HCT116 (cell line): ENCODE measurements around the gene CDC45. TPM values are rescaled to one million over a fixed set of nuclear protein-coding genes. Genes with fewer than 3 reads are reported as not detected.

ENCODE experiments used
- ATAC-seq: fragments of 200-7000 bp; cut with Tn5 transposase; 2 replicates; pipeline ENCODE4 v1.9.1; 2020; ENCODE audit warnings: mild to moderate bottlenecking, moderate library complexity
- BruUV-seq: library from RNA; stranded (reverse); fragments of 400-500 nt; replicated peaks from 2 replicates; lab custom pipeline; 2021; lab: Mats Ljungman, UMichigan
- CTCF ChIA-PET: fragments of 300-600 bp; sonication (Branson Sonifier 250); formaldehyde crosslinking; loops from one replicate; lab custom pipeline; 2021; ENCODE audit warnings: antibody characterized with exemption; lab: Charles Lee
- POLR2A ChIA-PET: fragments of 300-600, 350-600 bp; sonication (Branson Sonifier 250); formaldehyde crosslinking; loops from one replicate; lab custom pipeline; 2021; ENCODE audit warnings: antibody characterized with exemption; lab: Charles Lee
- RAD21 ChIA-PET, 2 experiments: fragments of 300-600 bp; sonication (Branson Sonifier 250); formaldehyde crosslinking; loops; one replicate each; lab custom pipeline; 2023; ENCODE audit warnings: low total read pairs in 2 of 2; ENCODE audit not compliant: uncharacterized antibody in 2 of 2, unreplicated experiment in 2 of 2, low non-redundant PET in 1 of 2; lab: Charles Lee
- DNase-seq: peaks from one replicate; pipeline ENCODE4 v3.0.0-alpha.2; 2010; ENCODE audit warnings: low read depth, low spot score
- H2AFZ ChIP-seq: fragments of 200-600 bp; shearing (Covaris generic), sonication (generic); 2 replicates; pipeline ENCODE4 v1.6.1; 2017; ENCODE audit warnings: low read depth, mixed run types, mixed read lengths, antibody characterized with exemption, low read length; ENCODE audit not compliant: poor library complexity, severe bottlenecking
- H3K27ac ChIP-seq: 2 replicates; pipeline ENCODE4 v1.5.1; 2012; ENCODE audit warnings: low read depth, low read length
- H3K27me3 ChIP-seq: fragments of 200-600 bp; sonication (generic); 2 replicates; pipeline ENCODE4 v1.6.1; 2016; ENCODE audit warnings: mixed run types, low read length, mixed read lengths; ENCODE audit not compliant: insufficient read depth
- H3K36me3 ChIP-seq, 2 experiments: fragments of 200-500 bp in 1 of 2; fragments of 200-600 bp in 1 of 2; sonication (Bioruptor generic) in 1 of 2; sonication (generic) in 1 of 2; 2 replicates each; pipeline versions ENCODE4 v1.5.1 to v1.6.1; 2014 to 2016; ENCODE audit warnings: low read length in 2 of 2, inconsistent platforms in 1 of 2, mixed read lengths in 1 of 2, mixed run types in 1 of 2; ENCODE audit not compliant: insufficient read depth in 2 of 2, control insufficient read depth in 1 of 2
- H3K4me1 ChIP-seq, 2 experiments: fragments of 200-600 bp in 1 of 2; sonication (generic) in 1 of 2; 2 replicates each; pipeline versions ENCODE4 v1.5.1 to v1.6.1; 2012 to 2017; ENCODE audit warnings: low read length in 2 of 2, inconsistent platforms in 1 of 2, mild to moderate bottlenecking in 1 of 2, mixed read lengths in 1 of 2, mixed run types in 1 of 2, moderate library complexity in 1 of 2; ENCODE audit not compliant: insufficient read depth in 2 of 2, control insufficient read depth in 1 of 2
- H3K4me2 ChIP-seq: fragments of 200-600 bp; sonication (generic); 2 replicates; pipeline ENCODE4 v1.6.1; 2017; ENCODE audit warnings: mixed run types, low read length, mixed read lengths
- H3K4me3 ChIP-seq, 2 experiments: fragments of 200-600 bp in 1 of 2; sonication (generic) in 1 of 2; replicated peaks in 1 of 2; 2 replicates each; pipeline ENCODE4 v1.5.1; 2011 to 2016; ENCODE audit warnings: low read length in 2 of 2, control low read depth in 1 of 2, low read depth in 1 of 2, mild to moderate bottlenecking in 1 of 2, mixed read lengths in 1 of 2, mixed run types in 1 of 2
- H3K79me2 ChIP-seq: fragments of 200-600 bp; sonication (generic); 2 replicates; pipeline ENCODE4 v1.6.1; 2017; ENCODE audit warnings: mild to moderate bottlenecking, mixed run types, low read length, moderate library complexity, mixed read lengths; ENCODE audit not compliant: insufficient read depth
- H3K9ac ChIP-seq: fragments of 200-600 bp; sonication (generic); 2 replicates; pipeline ENCODE4 v1.6.1; 2016; ENCODE audit warnings: low read length, mixed read lengths
- H3K9me2 ChIP-seq: fragments of 200-600 bp; sonication (generic), shearing (Covaris generic); 2 replicates; pipeline ENCODE4 v1.6.1; 2017; ENCODE audit warnings: mixed run types, mild to moderate bottlenecking, moderate library complexity; ENCODE audit not compliant: insufficient read depth
- H3K9me3 ChIP-seq, 2 experiments: fragments of 200-500 bp in 1 of 2; fragments of 200-600 bp in 1 of 2; sonication (Bioruptor generic) in 1 of 2; sonication (generic) in 1 of 2; 2 replicates each; pipeline ENCODE4 v1.6.1; 2014 to 2017; ENCODE audit warnings: low read length in 2 of 2, mixed read lengths in 2 of 2, inconsistent platforms in 1 of 2, low read depth in 1 of 2, mild to moderate bottlenecking in 1 of 2, mixed run types in 1 of 2, moderate library complexity in 1 of 2; ENCODE audit not compliant: control insufficient read depth in 1 of 2, insufficient read depth in 1 of 2
- H4K20me1 ChIP-seq: fragments of 200-600 bp; sonication (generic), shearing (Covaris generic); 2 replicates; pipeline ENCODE4 v1.6.1; 2017; ENCODE audit warnings: mixed run types, mild to moderate bottlenecking, moderate library complexity; ENCODE audit not compliant: insufficient read depth
- ATF3 ChIP-seq: IDR thresholded peaks from 2 replicates; pipeline ENCODE4 v1.6.1; 2012
- CBX3 ChIP-seq: IDR thresholded peaks from 2 replicates; pipeline ENCODE4 v1.6.1; 2012; ENCODE audit warnings: low read depth
- CTCF ChIP-seq, 3 experiments: fragments of 200-600 bp in 1 of 3; sonication (generic) in 1 of 3; IDR thresholded peaks in 2 of 3; conservative IDR thresholded peaks in 1 of 3; 2 replicates each; pipeline ENCODE4 v1.5.1; 2012 to 2017; ENCODE audit warnings: low read depth in 2 of 3, low read length in 2 of 3, antibody characterized with exemption in 1 of 3, borderline replicate concordance in 1 of 3, control low read depth in 1 of 3, mild to moderate bottlenecking in 1 of 3, mixed read lengths in 1 of 3, mixed run types in 1 of 3, moderate library complexity in 1 of 3; ENCODE audit not compliant: insufficient read depth in 1 of 3
- SP1 ChIP-seq: IDR thresholded peaks from 2 replicates; pipeline ENCODE4 v1.6.1; 2012; ENCODE audit warnings: low read depth
- TCF7L2 ChIP-seq: IDR thresholded peaks from 2 replicates; pipeline ENCODE4 v1.7.0; 2011; ENCODE audit warnings: borderline replicate concordance, inconsistent platforms; ENCODE audit not compliant: insufficient read depth, insufficient read length; ENCODE audit errors: extremely low read depth
- YY1 ChIP-seq: IDR thresholded peaks from 2 replicates; pipeline ENCODE4 v1.6.1; 2011; ENCODE audit warnings: low read length, low read depth, moderate library complexity, mild to moderate bottlenecking; ENCODE audit not compliant: insufficient replicate concordance; ENCODE audit errors: extremely low read depth
- intact Hi-C: fragments of 100-400 bp; cut with micrococcal nuclease; formaldehyde crosslinking; loops from 2 replicates; pipeline ENCODE4 v1.10.0; 2022
- total RNA-seq: library from RNA; stranded (reverse); gene quantifications from one replicate; pipeline ENCODE4 v1.2.1, GENCODE V29; 2021; ENCODE audit not compliant: unreplicated experiment

Gene CDC45
- total RNA-seq, 1 experiment from 2014 or later, result 43.4 TPM

GRCh38 chr22:19503869-19504268 lies 24.1 kb downstream of the CDC45 start:
- DNase-seq, result no peak
- 0 out of 6 replicates have a peak, but pooled peaks of 1 of the 3 experiments have one; percentile 14 for TF ChIP-seq CTCF (IDR thresholded peaks at IDR 0.05 in 2 of 3, conservative IDR thresholded peaks at IDR 0.05 in 1 of 3; ENCODE audit: borderline replicate concordance in 1 of 3, insufficient read depth in 1 of 3, low read depth in 2 of 3, low read length in 2 of 3)
- no peak for TF ChIP-seq YY1
- no peak for TF ChIP-seq CBX3
- TF ChIP-seq SP1, result no peak
- TF ChIP-seq TCF7L2, result no peak
- no peak for TF ChIP-seq ATF3
- TF ChIP-seq, all 23 proteins: peak for 1
- no peak overlapping the region for H3K9ac ChIP-seq
- ChIA-PET CTCF (no interaction called here), RAD21 (no interaction called here), POLR2A (no interaction called here)
- no peaks in the 10 kb centered on the region for H3K9me3 ChIP-seq
- intact Hi-C loops, result no loop called here
- no peak overlapping the region for H3K27ac ChIP-seq
- no peak overlapping the region for H2AFZ ChIP-seq
- no peaks in the 10 kb centered on the region for H3K9me2 ChIP-seq
- peaks cover 0 to 15% of the 10 kb centered on the region in 2 experiments; a peak in 1 of 4 replicates for H3K36me3 ChIP-seq
- no peaks in the 10 kb centered on the region for H3K4me1 ChIP-seq
- H3K27me3 ChIP-seq, result no peaks in the 10 kb centered on the region
- H3K4me2 ChIP-seq, result no peak overlapping the region
- no peak overlapping the region for H3K4me3 ChIP-seq
- no peaks in the 10 kb centered on the region for H4K20me1 ChIP-seq
- H3K79me2 ChIP-seq, result no peaks in the 10 kb centered on the region
- no TSS peak for BruUV-seq
- peak; percentile 64 for ATAC-seq
